HepG2 (cell line): Measurements from ENCODE around the gene FAM118B. TPM values are rescaled to one million over a fixed set of nuclear protein-coding genes. Genes with fewer than 3 reads are reported as not detected.

ENCODE experiments used
- ATM ChIP-seq: fragments of 450-650 bp; IDR thresholded peaks from 2 replicates; pipeline ENCODE4 v1.7.1; 2017; ENCODE audit warnings: mild to moderate bottlenecking, borderline replicate concordance
- DDIT3 ChIP-seq: sonication (generic); formaldehyde crosslinking; IDR thresholded peaks from 2 replicates; pipeline ENCODE4 v1.4.0; 2020; ENCODE audit warnings: mild to moderate bottlenecking, missing genetic modification reagents
- DZIP1 ChIP-seq: sonication (generic); formaldehyde crosslinking; IDR thresholded peaks from 2 replicates; pipeline ENCODE4 v1.5.0; 2020; ENCODE audit warnings: mild to moderate bottlenecking, missing genetic modification reagents
- HES4 ChIP-seq: sonication (generic); formaldehyde crosslinking; IDR thresholded peaks from 2 replicates; pipeline ENCODE4 v1.9.0; 2021; ENCODE audit warnings: mild to moderate bottlenecking, missing genetic modification reagents, borderline replicate concordance
- IRF2 ChIP-seq: IDR thresholded peaks from 2 replicates; pipeline ENCODE4 v1.6.1; 2018; ENCODE audit warnings: missing genetic modification reagents, missing compliant biosample characterization
- MIXL1 ChIP-seq: IDR thresholded peaks from 2 replicates; pipeline ENCODE4 v1.6.1; 2016
- NCOR1 ChIP-seq: fragments of 200-600 bp; sonication (generic); IDR thresholded peaks from 2 replicates; pipeline ENCODE4 v1.7.0; 2017; ENCODE audit warnings: antibody characterized with exemption, low read length, borderline replicate concordance
- NFRKB ChIP-seq: fragments of 450-650 bp; IDR thresholded peaks from 2 replicates; pipeline ENCODE4 v1.6.1; 2017
- POGZ ChIP-seq: sonication (generic); formaldehyde crosslinking; IDR thresholded peaks from 2 replicates; pipeline ENCODE4 v1.4.0; 2020; ENCODE audit warnings: mild to moderate bottlenecking, missing genetic modification reagents
- POLR2G ChIP-seq: fragments of 200-400 bp; formaldehyde crosslinking; IDR thresholded peaks from 2 replicates; pipeline ENCODE4 v1.6.1; 2018; ENCODE audit warnings: mild to moderate bottlenecking, low read depth, low read length, moderate library complexity
- RORA ChIP-seq: sonication (generic); formaldehyde crosslinking; IDR thresholded peaks from 2 replicates; pipeline ENCODE4 v1.5.0; 2020; ENCODE audit warnings: mild to moderate bottlenecking, missing genetic modification reagents, moderate library complexity
- TARDBP ChIP-seq: sonication (generic); formaldehyde crosslinking; IDR thresholded peaks from 2 replicates; pipeline ENCODE4 v1.8.0; 2022; ENCODE audit warnings: mild to moderate bottlenecking, missing genetic modification reagents
- ZNF230 ChIP-seq: sonication (generic); formaldehyde crosslinking; IDR thresholded peaks from 2 replicates; pipeline ENCODE4 v1.4.0; 2020; ENCODE audit warnings: mild to moderate bottlenecking, missing genetic modification reagents
- ZNF468 ChIP-seq: sonication (generic); formaldehyde crosslinking; IDR thresholded peaks from 2 replicates; pipeline ENCODE4 v1.8.0; 2022; ENCODE audit warnings: mild to moderate bottlenecking, moderate library complexity, missing genetic modification reagents
- ZNF850 ChIP-seq: sonication (generic); formaldehyde crosslinking; conservative IDR thresholded peaks from 2 replicates; pipeline ENCODE4 v1.9.0; 2021; ENCODE audit warnings: mild to moderate bottlenecking, missing genetic modification reagents
- ZNF891 ChIP-seq: sonication (generic); formaldehyde crosslinking; IDR thresholded peaks from 2 replicates; pipeline ENCODE4 v1.5.0; 2020; ENCODE audit warnings: mild to moderate bottlenecking, missing genetic modification reagents
- ZSCAN29 ChIP-seq: sonication (generic); formaldehyde crosslinking; conservative IDR thresholded peaks from 2 replicates; pipeline ENCODE4 v1.4.0; 2020; ENCODE audit warnings: mild to moderate bottlenecking, missing genetic modification reagents
- polyA plus RNA-seq, 8 experiments: library from polyadenylated mRNA; depleted of rRNA in 3 of 8; stranded (reverse) in 7 of 8; unstranded in 1 of 8; fragments of >200 nt; fragmentation: Illumina TruSeq in 4 of 8; extraction: Trizol in 4 of 8; gene quantifications; 2 replicates each; pipeline versions ENCODE4 v1.2.1 to v1.2.3, GENCODE V29; 2011 to 2016; ENCODE audit warnings: low read depth in 4 of 8, missing spikeins in 1 of 8, mixed read lengths in 1 of 8; ENCODE audit not compliant: insufficient read depth in 1 of 8
- total RNA-seq, 5 experiments: library from RNA; depleted of rRNA; stranded (reverse); fragments of >200 nt; fragmentation: Illumina TruSeq; extraction: Trizol; gene quantifications; 2 replicates each; pipeline ENCODE4 v1.2.3, GENCODE V29; 2016; ENCODE audit warnings: low read depth in 1 of 5
- TF ChIP-seq, protein P1 (sequence below): sonication (generic); formaldehyde crosslinking; IDR thresholded peaks from 2 replicates; pipeline ENCODE4 v1.8.0; 2022; ENCODE audit warnings: missing genetic modification reagents, mild to moderate bottlenecking, moderate library complexity, borderline replicate concordance
- TF ChIP-seq, protein P2 (sequence below): sonication (generic); formaldehyde crosslinking; IDR thresholded peaks from 2 replicates; pipeline ENCODE4 v1.4.0; 2020; ENCODE audit warnings: missing genetic modification reagents
- TF ChIP-seq, protein P3 (sequence below): sonication (generic); formaldehyde crosslinking; IDR thresholded peaks from 2 replicates; pipeline ENCODE4 v1.4.0; 2020; ENCODE audit warnings: missing genetic modification reagents

The FAM118B gene
- total and polyA plus RNA-seq, 2 of the 13 experiments (the other 11 are each of a cell fraction or from before 2014, with no cell fraction given), result 10.2 to 25.7 TPM

DNA sequence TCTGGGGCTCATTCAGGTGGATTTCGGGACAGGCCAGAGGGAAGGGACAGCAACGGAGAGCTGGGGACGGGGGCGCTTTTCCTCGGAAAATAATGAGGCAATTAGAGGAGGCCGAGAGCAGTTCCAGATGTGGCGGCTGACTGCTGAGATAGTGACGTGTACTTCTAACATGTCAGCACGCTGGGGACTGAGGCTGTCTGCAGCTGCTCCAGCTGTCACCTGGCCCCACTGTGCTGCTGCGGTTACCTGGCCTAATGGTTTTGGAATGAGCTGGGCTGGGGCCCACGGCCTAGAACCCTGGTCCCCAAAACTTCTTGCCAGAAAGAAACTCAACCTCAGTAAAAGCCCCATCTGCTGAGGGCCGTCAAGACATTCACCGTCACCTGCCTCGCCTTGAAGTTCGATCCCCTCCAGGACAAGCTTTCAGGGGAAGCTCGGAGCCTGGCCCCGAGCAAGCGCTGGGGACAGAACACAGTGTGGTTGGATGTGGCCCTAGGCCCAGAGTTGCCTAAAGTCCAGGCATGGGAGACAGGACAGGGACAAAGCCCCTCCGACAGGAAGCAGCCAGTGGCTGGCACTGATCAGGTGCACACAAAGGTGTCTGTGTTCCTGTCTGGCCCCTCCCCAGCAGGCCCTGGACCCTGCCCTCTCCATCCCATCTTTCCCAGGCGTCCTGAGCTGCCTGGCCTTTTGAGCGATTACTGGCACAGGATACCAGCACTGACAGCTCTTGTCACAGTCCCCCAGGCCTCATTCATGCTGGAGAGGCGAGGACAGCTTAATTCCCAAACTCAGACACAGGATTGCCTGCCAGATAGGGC is 22.3 kb upstream of the FAM118B start (continued):
- TF ChIP-seq, protein P1, sequence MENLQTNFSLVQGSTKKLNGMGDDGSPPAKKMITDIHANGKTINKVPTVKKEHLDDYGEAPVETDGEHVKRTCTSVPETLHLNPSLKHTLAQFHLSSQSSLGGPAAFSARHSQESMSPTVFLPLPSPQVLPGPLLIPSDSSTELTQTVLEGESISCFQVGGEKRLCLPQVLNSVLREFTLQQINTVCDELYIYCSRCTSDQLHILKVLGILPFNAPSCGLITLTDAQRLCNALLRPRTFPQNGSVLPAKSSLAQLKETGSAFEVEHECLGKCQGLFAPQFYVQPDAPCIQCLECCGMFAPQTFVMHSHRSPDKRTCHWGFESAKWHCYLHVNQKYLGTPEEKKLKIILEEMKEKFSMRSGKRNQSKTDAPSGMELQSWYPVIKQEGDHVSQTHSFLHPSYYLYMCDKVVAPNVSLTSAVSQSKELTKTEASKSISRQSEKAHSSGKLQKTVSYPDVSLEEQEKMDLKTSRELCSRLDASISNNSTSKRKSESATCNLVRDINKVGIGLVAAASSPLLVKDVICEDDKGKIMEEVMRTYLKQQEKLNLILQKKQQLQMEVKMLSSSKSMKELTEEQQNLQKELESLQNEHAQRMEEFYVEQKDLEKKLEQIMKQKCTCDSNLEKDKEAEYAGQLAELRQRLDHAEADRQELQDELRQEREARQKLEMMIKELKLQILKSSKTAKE (CRISPR knock-in tag), result peak; percentile 92
- no peak for TF ChIP-seq DDIT3
- 0 out of 2 replicates have a peak, but pooled peaks have one; percentile 31 for TF ChIP-seq HES4
- TF ChIP-seq RORA, result no peak
- peak; percentile 63; the same call in 1 of the 2 replicates for TF ChIP-seq ZNF891 (CRISPR knock-in tag)
- TF ChIP-seq NCOR1, result peak; percentile 83; the same call in 1 of the 2 replicates
- TF ChIP-seq, protein P2, sequence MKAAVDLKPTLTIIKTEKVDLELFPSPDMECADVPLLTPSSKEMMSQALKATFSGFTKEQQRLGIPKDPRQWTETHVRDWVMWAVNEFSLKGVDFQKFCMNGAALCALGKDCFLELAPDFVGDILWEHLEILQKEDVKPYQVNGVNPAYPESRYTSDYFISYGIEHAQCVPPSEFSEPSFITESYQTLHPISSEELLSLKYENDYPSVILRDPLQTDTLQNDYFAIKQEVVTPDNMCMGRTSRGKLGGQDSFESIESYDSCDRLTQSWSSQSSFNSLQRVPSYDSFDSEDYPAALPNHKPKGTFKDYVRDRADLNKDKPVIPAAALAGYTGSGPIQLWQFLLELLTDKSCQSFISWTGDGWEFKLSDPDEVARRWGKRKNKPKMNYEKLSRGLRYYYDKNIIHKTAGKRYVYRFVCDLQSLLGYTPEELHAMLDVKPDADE (CRISPR knock-in tag), result no peak
- peak; percentile 59; the same call in 1 of the 2 replicates for TF ChIP-seq IRF2
- TF ChIP-seq MIXL1 (CRISPR knock-in tag), result peak; percentile 61
- no peak for TF ChIP-seq NFRKB
- 0 out of 2 replicates have a peak, but pooled peaks have one; percentile 58 for TF ChIP-seq ZNF468 (CRISPR knock-in tag)
- TF ChIP-seq TARDBP (CRISPR knock-in tag), result peak; percentile 82
- no peak for TF ChIP-seq ZNF850
- TF ChIP-seq DZIP1 (CRISPR knock-in tag), result no peak
- TF ChIP-seq ZNF230 (CRISPR knock-in tag), result peak; percentile 62; the same call in 1 of the 2 replicates
- no peak for TF ChIP-seq ATM
- peak; percentile 71 for TF ChIP-seq POLR2G
- TF ChIP-seq POGZ (CRISPR knock-in tag), result peak; percentile 68
- TF ChIP-seq, protein P3, sequence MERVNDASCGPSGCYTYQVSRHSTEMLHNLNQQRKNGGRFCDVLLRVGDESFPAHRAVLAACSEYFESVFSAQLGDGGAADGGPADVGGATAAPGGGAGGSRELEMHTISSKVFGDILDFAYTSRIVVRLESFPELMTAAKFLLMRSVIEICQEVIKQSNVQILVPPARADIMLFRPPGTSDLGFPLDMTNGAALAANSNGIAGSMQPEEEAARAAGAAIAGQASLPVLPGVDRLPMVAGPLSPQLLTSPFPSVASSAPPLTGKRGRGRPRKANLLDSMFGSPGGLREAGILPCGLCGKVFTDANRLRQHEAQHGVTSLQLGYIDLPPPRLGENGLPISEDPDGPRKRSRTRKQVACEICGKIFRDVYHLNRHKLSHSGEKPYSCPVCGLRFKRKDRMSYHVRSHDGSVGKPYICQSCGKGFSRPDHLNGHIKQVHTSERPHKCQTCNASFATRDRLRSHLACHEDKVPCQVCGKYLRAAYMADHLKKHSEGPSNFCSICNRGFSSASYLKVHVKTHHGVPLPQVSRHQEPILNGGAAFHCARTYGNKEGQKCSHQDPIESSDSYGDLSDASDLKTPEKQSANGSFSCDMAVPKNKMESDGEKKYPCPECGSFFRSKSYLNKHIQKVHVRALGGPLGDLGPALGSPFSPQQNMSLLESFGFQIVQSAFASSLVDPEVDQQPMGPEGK (CRISPR knock-in tag), result peak; percentile 81
- TF ChIP-seq ZSCAN29 (CRISPR knock-in tag), result peak; percentile 89
